Subcutaneous abdominal adipose tissue (tissue), 5 donors: ENCODE measurements around the gene TM2D3.

Experiments used
- H3K27ac ChIP-seq: one replicate; pipeline ENCODE4 v1.7.0; 2013; ENCODE audit warnings: low read depth, mild to moderate bottlenecking, inconsistent platforms, low read length, moderate library complexity
- H3K27me3 ChIP-seq, 5 donors: one replicate each; pipeline ENCODE4 v1.7.0; 2013; ENCODE audit warnings: low read length in 5 of 5, inconsistent platforms in 1 of 5; ENCODE audit not compliant: control insufficient read depth in 5 of 5, insufficient read depth in 4 of 5
- H3K36me3 ChIP-seq, 5 donors: one replicate each; pipeline ENCODE4 v1.7.0; 2013; ENCODE audit warnings: low read length in 5 of 5; ENCODE audit not compliant: control insufficient read depth in 5 of 5, insufficient read depth in 5 of 5
- H3K4me1 ChIP-seq, 5 donors: one replicate each; pipeline ENCODE4 v1.7.0; 2013; ENCODE audit warnings: low read length in 5 of 5, mild to moderate bottlenecking in 3 of 5, moderate library complexity in 1 of 5; ENCODE audit not compliant: control insufficient read depth in 5 of 5, insufficient read depth in 5 of 5
- H3K4me3 ChIP-seq, 5 donors: one replicate each; pipeline ENCODE4 v1.7.0; 2013; ENCODE audit warnings: low read length in 5 of 5, low read depth in 1 of 5
- H3K9ac ChIP-seq, 5 donors: one replicate each; pipeline ENCODE4 v1.7.0; 2013; ENCODE audit warnings: low read length in 5 of 5, mild to moderate bottlenecking in 4 of 5, moderate library complexity in 3 of 5
- H3K9me3 ChIP-seq, 5 donors: one replicate each; pipeline ENCODE4 v1.7.0; 2013; ENCODE audit warnings: low read length in 5 of 5; ENCODE audit not compliant: control insufficient read depth in 5 of 5
- donor health status: healthy.
- donor health status: healthy.
- donor health status: healthy.
- donor health status: healthy.
- donor health status: healthy.

TM2D3 gene

DNA sequence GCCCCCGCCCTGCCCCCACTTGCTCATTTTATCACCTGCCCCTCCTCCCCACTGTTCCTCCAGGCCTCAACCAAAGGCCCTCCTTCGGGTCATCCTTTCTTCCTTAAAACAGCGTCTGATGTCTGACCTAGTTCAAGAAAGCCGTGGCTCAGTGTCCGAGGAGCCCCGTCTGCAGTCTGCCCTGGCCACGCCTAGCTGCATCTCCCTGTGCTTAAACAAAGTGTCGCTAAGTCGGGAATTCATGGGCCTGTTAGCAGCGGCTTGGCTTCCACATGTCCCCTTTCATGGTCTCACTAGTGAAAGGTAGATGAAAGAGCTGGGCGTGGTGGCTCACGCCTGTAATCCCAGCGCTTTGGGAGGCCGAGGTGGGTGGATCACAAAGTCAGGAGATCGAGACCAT lies 41.2 kb downstream of the TM2D3 start:
- Histone ChIP-seq H3K4me1 (peaks cover 7 to 43% (median 23%) of the 10 kb centered on the region in 5 donors), H3K4me3 (no peak overlapping the region), H3K9me3 (no peaks in the 10 kb centered on the region), H3K27me3 (peaks cover 0 to 3% (median 0%) of the 10 kb centered on the region in 5 donors), H3K9ac (no peak overlapping the region), H3K36me3 (no peaks in the 10 kb centered on the region), H3K27ac (no peak overlapping the region)

DNA sequence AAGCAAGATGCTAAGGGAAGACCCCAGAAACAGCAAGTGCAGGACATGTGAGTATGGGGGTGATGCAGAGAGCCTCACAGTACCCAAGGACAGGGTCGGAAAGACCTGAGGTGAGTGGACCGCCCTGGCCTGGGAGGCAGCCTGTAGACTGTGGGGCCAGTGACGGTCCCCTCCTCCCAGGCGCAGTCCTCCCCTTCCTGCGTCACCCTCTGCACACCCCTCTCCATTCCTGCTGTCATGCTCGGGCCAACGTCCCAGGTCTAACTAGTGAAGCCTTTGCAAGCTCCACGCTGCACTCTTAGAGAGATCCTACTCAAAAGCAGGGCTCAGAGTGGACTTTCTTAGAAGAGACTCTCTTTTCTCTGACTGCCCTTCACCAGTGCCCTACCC lies 41.6 kb downstream of the TM2D3 start:
- no peak overlapping the region for H3K27ac ChIP-seq
- H3K9ac ChIP-seq, result no peak overlapping the region
- H3K27me3 ChIP-seq, result peaks cover 0 to 3% (median 0%) of the 10 kb centered on the region in 5 donors
- H3K36me3 ChIP-seq, result no peaks in the 10 kb centered on the region
- H3K4me1 ChIP-seq, result peaks cover 7 to 40% (median 22%) of the 10 kb centered on the region in 5 donors
- H3K4me3 ChIP-seq, result no peak overlapping the region
- H3K9me3 ChIP-seq, result no peaks in the 10 kb centered on the region

- peaks cover 3 to 36% (median 16%) of the 10 kb centered on the region in 5 donors for H3K4me1 ChIP-seq
- H3K27ac ChIP-seq, result no peak overlapping the region
These were observed 42.2 kb downstream of the TM2D3 start for GRCh38 chr15:101609742-101610610.

GRCh38 chr15:101608201-101608600 lies 44.0 kb downstream of the TM2D3 start:
- no peak overlapping the region for H3K27ac ChIP-seq

More at GRCh38 chr15:101609742-101610610, 42.2 kb downstream of the TM2D3 start:
- Histone ChIP-seq H3K36me3 (no peaks in the 10 kb centered on the region), H3K9ac (no peak overlapping the region), H3K4me3 (no peak overlapping the region), H3K9me3 (no peaks in the 10 kb centered on the region), H3K27me3 (no peaks in the 10 kb centered on the region)

GRCh38 chr15:101607108-101607507 lies 45.1 kb downstream of the TM2D3 start:
- H3K27ac ChIP-seq, result no peak overlapping the region
- H3K36me3 ChIP-seq, result no peaks in the 10 kb centered on the region
- peaks cover 0 to 2% (median 0%) of the 10 kb centered on the region in 5 donors for H3K27me3 ChIP-seq
- H3K9me3 ChIP-seq, result no peaks in the 10 kb centered on the region
- peaks cover 0 to 12% (median 7%) of the 10 kb centered on the region in 5 donors for H3K4me1 ChIP-seq
- H3K9ac ChIP-seq, result no peak overlapping the region
- no peak overlapping the region for H3K4me3 ChIP-seq

More at GRCh38 chr15:101608201-101608600, 44.0 kb downstream of the TM2D3 start:
- Histone ChIP-seq H3K4me1 (peaks cover 1 to 20% (median 13%) of the 10 kb centered on the region in 5 donors), H3K4me3 (no peak overlapping the region), H3K9me3 (no peaks in the 10 kb centered on the region), H3K9ac (no peak overlapping the region), H3K27me3 (no peaks in the 10 kb centered on the region), H3K36me3 (no peaks in the 10 kb centered on the region)

- H3K4me3 ChIP-seq, result no peak overlapping the region
- peaks cover 0 to 8% (median 3%) of the 10 kb centered on the region in 5 donors for H3K4me1 ChIP-seq
- H3K27ac ChIP-seq, result no peak overlapping the region
- H3K9me3 ChIP-seq, result no peaks in the 10 kb centered on the region
- H3K27me3 ChIP-seq, result peaks cover 0 to 7% (median 3%) of the 10 kb centered on the region in 5 donors
- H3K9ac ChIP-seq, result no peak overlapping the region
- no peaks in the 10 kb centered on the region for H3K36me3 ChIP-seq
These were observed 47.9 kb downstream of the TM2D3 start for GRCh38 chr15:101604124-101604874.

- H3K9me3 ChIP-seq, result no peaks in the 10 kb centered on the region
- peaks cover 0 to 7% (median 3%) of the 10 kb centered on the region in 5 donors for H3K27me3 ChIP-seq
- no peak overlapping the region for H3K9ac ChIP-seq
- no peaks in the 10 kb centered on the region for H3K36me3 ChIP-seq
- no peak overlapping the region for H3K4me3 ChIP-seq
- peaks cover 0 to 3% (median 0%) of the 10 kb centered on the region in 5 donors for H3K4me1 ChIP-seq
- no peak overlapping the region for H3K27ac ChIP-seq
These were observed 49.4 kb downstream of the TM2D3 start for GRCh38 chr15:101602801-101603200.

DNA sequence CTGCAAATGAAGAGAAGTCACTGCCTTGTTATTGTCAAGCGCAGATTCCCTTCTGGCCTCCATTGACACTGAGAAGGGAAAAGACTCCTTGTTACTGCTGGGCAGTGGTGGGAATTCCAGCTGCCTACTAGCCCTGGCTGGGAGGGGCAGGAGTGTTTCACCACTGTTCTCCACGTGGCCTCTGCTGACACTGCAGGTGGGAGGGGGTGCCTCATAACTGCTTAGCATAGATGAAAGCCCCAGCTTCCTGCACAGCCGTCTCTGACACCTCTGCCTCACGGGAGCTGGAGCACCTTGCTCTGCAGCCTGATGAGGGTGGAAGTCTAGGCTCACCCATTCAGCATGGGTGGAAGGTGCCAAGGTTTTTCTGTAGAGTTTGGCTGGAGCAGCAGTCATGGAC lies 52.1 kb downstream of the TM2D3 start:
- Histone ChIP-seq H3K27ac (no peak overlapping the region), H3K4me1 (peaks cover 0 to 3% (median 0%) of the 10 kb centered on the region in 5 donors), H3K9ac (no peak overlapping the region), H3K27me3 (peaks cover 0 to 7% (median 3%) of the 10 kb centered on the region in 5 donors), H3K9me3 (peaks cover 0 to 8% (median 0%) of the 10 kb centered on the region in 5 donors), H3K36me3 (no peaks in the 10 kb centered on the region), H3K4me3 (no peak overlapping the region)

DNA sequence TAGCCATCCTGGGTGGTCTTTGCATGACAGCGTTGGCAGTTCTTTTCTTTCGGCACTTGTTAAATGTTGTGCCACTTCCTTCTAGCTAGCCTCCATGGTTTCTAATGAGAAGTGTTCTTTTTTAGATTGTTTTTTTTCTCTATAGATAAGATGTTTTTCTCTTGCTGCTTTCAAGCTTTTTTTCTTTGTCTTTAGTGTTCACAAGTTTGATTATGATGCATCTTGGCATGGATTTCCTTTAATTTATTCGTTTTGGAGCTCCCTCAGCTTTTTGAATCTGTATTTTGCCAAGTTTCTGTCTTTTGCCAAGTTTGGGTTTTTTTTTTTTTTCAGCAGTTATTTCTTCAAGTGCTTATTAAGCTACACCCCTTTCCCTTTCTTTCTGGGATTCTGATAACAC lies 53.1 kb downstream of the TM2D3 start:
- peaks cover 0 to 7% (median 3%) of the 10 kb centered on the region in 5 donors for H3K27me3 ChIP-seq
- H3K27ac ChIP-seq, result no peak overlapping the region
- H3K9me3 ChIP-seq, result peaks cover 0 to 8% (median 0%) of the 10 kb centered on the region in 5 donors
- peaks cover 0 to 3% (median 0%) of the 10 kb centered on the region in 5 donors for H3K4me1 ChIP-seq
- no peak overlapping the region for H3K4me3 ChIP-seq
- no peaks in the 10 kb centered on the region for H3K36me3 ChIP-seq
- H3K9ac ChIP-seq, result no peak overlapping the region
